Keratinocyte (primary cell): ENCODE measurements around the gene CASKIN2. TPM values are rescaled to one million over a fixed set of nuclear protein-coding genes. Genes with fewer than 3 reads are reported as not detected.

Experiments
- DNase-seq: peaks from one replicate; pipeline ENCODE4 v3.0.0-alpha.2; 2011; ENCODE audit warnings: low read depth, missing footprints, low spot score
- FAIRE-seq: peaks from 2 replicates; lab custom pipeline; 2011; peaks lifted over from hg19 to GRCh38; lab: Jason Lieb, UNC
- H2AFZ ChIP-seq: 2 replicates; pipeline ENCODE4 v1.6.0; 2012; ENCODE audit warnings: low read length, control low read depth, inconsistent platforms; ENCODE audit not compliant: control insufficient read depth
- H3K27ac ChIP-seq: 2 replicates; pipeline ENCODE4 v1.5.1; 2011; ENCODE audit warnings: low read length; ENCODE audit not compliant: control insufficient read depth, insufficient read depth
- H3K27me3 ChIP-seq: 3 replicates; pipeline ENCODE4 v1.6.0; 2011; ENCODE audit warnings: low read length; ENCODE audit not compliant: control insufficient read depth, insufficient read depth; ENCODE audit errors: extremely low read depth
- H3K36me3 ChIP-seq, 2 experiments: 2 replicates in 1 of 2; 3 replicates in 1 of 2; pipeline ENCODE4 v1.5.1; 2011; ENCODE audit warnings: low read length in 2 of 2, mild to moderate bottlenecking in 1 of 2; ENCODE audit not compliant: control insufficient read depth in 2 of 2, insufficient read depth in 2 of 2; ENCODE audit errors: extremely low read depth in 1 of 2
- H3K4me1 ChIP-seq: 3 replicates; pipeline ENCODE4 v1.5.1; 2011; ENCODE audit warnings: low read length; ENCODE audit not compliant: control insufficient read depth, insufficient read depth; ENCODE audit errors: extremely low read depth
- H3K4me2 ChIP-seq: 3 replicates; pipeline ENCODE4 v1.6.0; 2011; ENCODE audit warnings: low read depth, low read length; ENCODE audit not compliant: control insufficient read depth, insufficient read depth; ENCODE audit errors: extremely low read depth
- H3K4me3 ChIP-seq, 3 experiments: fragments of 200-600 bp in 1 of 3; sonication (generic) in 1 of 3; 2 replicates in 2 of 3; 3 replicates in 1 of 3; pipeline ENCODE4 v1.5.1; 2011 to 2016; ENCODE audit warnings: low read length in 3 of 3, mild to moderate bottlenecking in 3 of 3, control low read depth in 2 of 3, inconsistent platforms in 1 of 3, low read depth in 1 of 3, mixed read lengths in 1 of 3, mixed run types in 1 of 3, moderate library complexity in 1 of 3; ENCODE audit not compliant: control insufficient read depth in 2 of 3, insufficient read depth in 2 of 3; ENCODE audit errors: extremely low read depth in 1 of 3
- H3K79me2 ChIP-seq: 2 replicates; pipeline ENCODE4 v1.6.0; 2012; ENCODE audit warnings: low read length; ENCODE audit not compliant: control insufficient read depth, insufficient read depth
- H3K9ac ChIP-seq: 3 replicates; pipeline ENCODE4 v1.6.0; 2011; ENCODE audit warnings: low read length; ENCODE audit not compliant: control insufficient read depth, insufficient read depth; ENCODE audit errors: extremely low read depth
- H3K9me1 ChIP-seq: 3 replicates; pipeline ENCODE4 v1.6.0; 2011; ENCODE audit warnings: low read length; ENCODE audit not compliant: control insufficient read depth, insufficient read depth; ENCODE audit errors: extremely low read depth
- H3K9me3 ChIP-seq: 2 replicates; pipeline ENCODE4 v1.5.1; 2012; ENCODE audit warnings: low read depth, low read length; ENCODE audit not compliant: control insufficient read depth
- H4K20me1 ChIP-seq: 3 replicates; pipeline ENCODE4 v1.6.0; 2011; ENCODE audit warnings: low read length; ENCODE audit not compliant: control insufficient read depth, insufficient read depth; ENCODE audit errors: extremely low read depth
- EZH2 ChIP-seq: IDR thresholded peaks from one replicate; pipeline ENCODE4 v1.6.1; 2012; ENCODE audit warnings: inconsistent platforms, mild to moderate bottlenecking, low read length, moderate library complexity
- dilution Hi-C: fragments of 300-500 bp; cut with MboI; formaldehyde crosslinking; loops from one replicate; pipeline ENCODE4 v1.7.0; 2020; ENCODE audit warnings: low sequenced_read_pairs; ENCODE audit not compliant: extremely low pct_ligation_motif_present
- polyA plus RNA-seq, 5 experiments: library from polyadenylated mRNA; depleted of rRNA in 3 of 5; stranded (reverse) in 3 of 5; stranded (forward) in 1 of 5; unstranded in 1 of 5; fragments of >200 nt; gene quantifications; 1 replicate in 1 of 5; 2 replicates in 3 of 5; 3 replicates in 1 of 5; pipeline versions ENCODE4 v1.2.1 to v1.2.3, GENCODE V29; 2011 to 2012; ENCODE audit warnings: missing spikeins in 2 of 5, low read depth in 1 of 5, low replicate concordance in 1 of 5
- TF ChIP-seq, protein P1 (sequence below), 3 experiments: IDR thresholded peaks in 1 of 3; conservative IDR thresholded peaks in 1 of 3; optimal IDR thresholded peaks in 1 of 3; 2 replicates in 2 of 3; 3 replicates in 1 of 3; pipeline versions ENCODE3 to v1.5.1; 2011; ENCODE audit warnings: low read length in 3 of 3, mild to moderate bottlenecking in 3 of 3, moderate library complexity in 2 of 3, control low read depth in 1 of 3, inconsistent platforms in 1 of 3; ENCODE audit not compliant: insufficient read depth in 2 of 3; ENCODE audit errors: extremely low read depth in 1 of 3

CASKIN2 gene
- polyA plus RNA-seq, 1 donor (not counting 4 experiments of a cell fraction or from before 2014, with no cell fraction given): 3.7 TPM

DNA sequence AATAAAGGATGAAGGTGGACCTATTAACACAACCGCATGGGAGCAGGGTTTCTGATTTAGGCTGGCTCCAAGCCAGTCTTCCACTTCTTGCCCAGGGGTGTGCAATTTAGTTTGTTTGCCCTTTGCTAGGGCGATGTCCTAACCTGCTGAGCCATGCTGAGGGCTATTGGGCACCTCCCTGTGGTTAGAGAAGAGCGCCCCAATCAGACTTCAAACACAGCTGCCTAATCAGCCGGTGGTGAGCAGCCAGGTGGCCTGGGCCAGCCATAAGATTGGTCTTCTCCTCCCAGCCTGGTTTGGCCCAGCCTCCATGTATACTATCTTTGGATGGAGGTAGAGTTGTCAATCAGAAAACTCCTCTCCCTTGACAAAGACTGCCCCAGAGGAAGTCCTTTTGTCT is 43.2 kb downstream of the CASKIN2 start:
- H3K9ac ChIP-seq: no peak overlapping the region
- H2AFZ ChIP-seq: no peak overlapping the region
- no peak overlapping the region for H3K27ac ChIP-seq
- dilution Hi-C loops: no loop called here
- no peaks in the 10 kb centered on the region for H4K20me1 ChIP-seq
- FAIRE-seq (no peak), DNase-seq (no peak)
- H3K36me3 ChIP-seq: peaks cover 2 to 14% of the 10 kb centered on the region in 2 experiments
- no peaks in the 10 kb centered on the region for H3K27me3 ChIP-seq
- no peaks in the 10 kb centered on the region for H3K79me2 ChIP-seq
- TF ChIP-seq EZH2: no peak
- TF ChIP-seq, protein P1, sequence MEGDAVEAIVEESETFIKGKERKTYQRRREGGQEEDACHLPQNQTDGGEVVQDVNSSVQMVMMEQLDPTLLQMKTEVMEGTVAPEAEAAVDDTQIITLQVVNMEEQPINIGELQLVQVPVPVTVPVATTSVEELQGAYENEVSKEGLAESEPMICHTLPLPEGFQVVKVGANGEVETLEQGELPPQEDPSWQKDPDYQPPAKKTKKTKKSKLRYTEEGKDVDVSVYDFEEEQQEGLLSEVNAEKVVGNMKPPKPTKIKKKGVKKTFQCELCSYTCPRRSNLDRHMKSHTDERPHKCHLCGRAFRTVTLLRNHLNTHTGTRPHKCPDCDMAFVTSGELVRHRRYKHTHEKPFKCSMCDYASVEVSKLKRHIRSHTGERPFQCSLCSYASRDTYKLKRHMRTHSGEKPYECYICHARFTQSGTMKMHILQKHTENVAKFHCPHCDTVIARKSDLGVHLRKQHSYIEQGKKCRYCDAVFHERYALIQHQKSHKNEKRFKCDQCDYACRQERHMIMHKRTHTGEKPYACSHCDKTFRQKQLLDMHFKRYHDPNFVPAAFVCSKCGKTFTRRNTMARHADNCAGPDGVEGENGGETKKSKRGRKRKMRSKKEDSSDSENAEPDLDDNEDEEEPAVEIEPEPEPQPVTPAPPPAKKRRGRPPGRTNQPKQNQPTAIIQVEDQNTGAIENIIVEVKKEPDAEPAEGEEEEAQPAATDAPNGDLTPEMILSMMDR (optimal IDR thresholded peaks at IDR 0.05 in 1 of 3, IDR thresholded peaks at IDR 0.05 in 1 of 3, conservative IDR thresholded peaks at IDR 0.05 in 1 of 3; ENCODE audit: extremely low read depth in 1 of 3, insufficient read depth in 2 of 3, low read length in 3 of 3): no peak
- no peak overlapping the region for H3K4me2 ChIP-seq
- no peak overlapping the region for H3K4me3 ChIP-seq
- peaks cover 8% of the 10 kb centered on the region for H3K4me1 ChIP-seq
- H3K9me1 ChIP-seq: no peaks in the 10 kb centered on the region
- H3K9me3 ChIP-seq: no peaks in the 10 kb centered on the region

DNA sequence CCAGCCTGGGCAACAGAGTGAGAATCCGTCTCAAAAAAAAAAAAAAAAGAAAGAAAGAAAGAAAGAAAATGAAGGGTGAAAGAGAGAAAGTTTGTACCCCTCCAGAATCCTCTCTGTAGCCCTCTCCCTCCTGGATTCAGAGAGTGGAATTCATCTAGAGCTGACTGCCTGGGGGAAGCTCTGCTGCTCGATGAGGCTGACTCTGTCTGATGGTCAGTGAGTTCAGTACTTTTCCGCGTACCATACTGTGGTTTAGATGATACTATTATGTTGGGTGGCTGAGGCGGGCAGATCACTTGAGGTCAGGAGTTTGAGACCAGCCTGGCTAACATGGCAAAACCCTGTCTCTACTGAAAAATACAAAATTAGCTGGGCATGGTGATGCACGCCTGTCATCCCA is 44.1 kb downstream of the CASKIN2 start:
- no peak for FAIRE-seq
- H3K79me2 ChIP-seq: no peaks in the 10 kb centered on the region
- no peak for TF ChIP-seq EZH2
- TF ChIP-seq, protein P1 (optimal IDR thresholded peaks at IDR 0.05 in 1 of 3, IDR thresholded peaks at IDR 0.05 in 1 of 3, conservative IDR thresholded peaks at IDR 0.05 in 1 of 3; ENCODE audit: extremely low read depth in 1 of 3, insufficient read depth in 2 of 3, low read length in 3 of 3): no peak
- H3K4me2 ChIP-seq: no peak overlapping the region
- H2AFZ ChIP-seq: no peak overlapping the region
- H3K4me3 ChIP-seq: no peak overlapping the region
- H3K36me3 ChIP-seq: peaks cover 2 to 14% of the 10 kb centered on the region in 2 experiments
- H3K9me1 ChIP-seq: no peaks in the 10 kb centered on the region
- no peak for DNase-seq
- no peaks in the 10 kb centered on the region for H4K20me1 ChIP-seq
- dilution Hi-C loops: no loop called here
- H3K9ac ChIP-seq: no peak overlapping the region
- H3K9me3 ChIP-seq: no peaks in the 10 kb centered on the region
- no peak overlapping the region for H3K27ac ChIP-seq
- no peaks in the 10 kb centered on the region for H3K27me3 ChIP-seq
- H3K4me1 ChIP-seq: peaks cover 8% of the 10 kb centered on the region
